Retinal pigment epithelial cell (primary cell): Measurements from ENCODE around the gene C5orf58.
"Not testable (repeated sequence)": the region's sequence is repeated elsewhere in the genome, so short reads cannot be mapped to it uniquely, and the experiment has no call there.

ENCODE experiments used
- DNase-seq: peaks from one replicate; pipeline ENCODE4 v3.0.0-alpha.2; 2010; ENCODE audit warnings: low read depth
- H3K4me3 ChIP-seq: 2 replicates; pipeline ENCODE4 v1.5.1; 2011; ENCODE audit warnings: mild to moderate bottlenecking, low read length, control low read depth, moderate library complexity
- CTCF ChIP-seq: conservative IDR thresholded peaks from 2 replicates; pipeline ENCODE4 v1.5.1; 2011; ENCODE audit warnings: low read depth, low read length, control low read depth, inconsistent platforms

The C5orf58 gene

DNA sequence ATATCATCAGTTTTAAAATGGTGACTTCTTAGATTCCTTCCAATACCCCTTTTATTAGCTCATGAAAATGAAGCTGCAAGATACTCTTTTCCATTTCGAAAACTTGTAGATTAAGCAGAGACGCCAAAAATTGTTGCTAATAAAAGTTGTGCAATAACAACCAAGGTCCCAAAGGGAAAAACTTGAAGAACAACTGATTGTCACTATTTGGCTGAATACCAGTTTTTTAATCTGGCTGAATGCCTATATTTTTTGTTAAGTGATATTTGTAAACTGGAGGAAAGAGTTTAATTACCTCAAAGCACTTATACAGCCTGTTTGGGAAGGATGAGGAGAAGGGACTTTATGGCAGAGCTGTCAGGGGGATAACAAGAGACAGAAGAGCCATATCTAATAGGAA, 14.6 kb downstream of the C5orf58 start:
- no peak for DNase-seq
- no peak for TF ChIP-seq CTCF
- H3K4me3 ChIP-seq = no peak overlapping the region

DNA sequence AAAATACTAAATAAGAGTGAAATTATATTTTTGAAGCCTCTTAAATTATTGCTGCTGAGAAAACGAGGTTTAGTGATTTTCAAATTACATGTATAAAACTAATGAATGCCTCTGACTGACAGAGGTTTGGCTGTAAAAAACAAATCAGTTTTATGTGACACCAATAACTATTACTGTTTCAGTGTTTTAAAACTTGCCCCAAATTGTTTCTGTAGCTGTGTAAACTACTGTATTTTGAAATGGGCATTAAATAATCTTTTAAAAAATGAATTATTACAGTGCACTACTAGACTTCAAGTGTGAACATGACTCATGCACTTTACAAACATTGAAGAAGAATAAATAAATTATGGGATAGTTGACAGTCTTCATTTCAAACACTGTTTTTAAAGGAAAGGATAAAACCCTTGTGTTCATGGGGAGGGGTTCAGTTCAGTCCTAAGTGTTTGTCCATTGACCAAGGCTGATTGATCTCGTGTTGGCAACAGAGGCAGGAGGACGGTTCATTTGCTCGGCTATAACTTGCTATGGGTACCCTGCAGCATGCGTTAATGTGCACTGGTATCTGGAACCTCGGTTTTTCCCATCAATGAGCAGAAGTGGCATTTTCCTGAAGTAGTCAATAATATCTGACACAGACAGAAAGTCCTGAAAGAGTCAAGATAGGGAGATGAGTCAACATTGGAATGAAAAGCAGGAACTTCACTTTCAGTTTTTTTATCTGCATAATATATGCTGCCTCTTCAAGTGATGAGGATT, 15.6 kb downstream of the C5orf58 start:
- no peak overlapping the region for H3K4me3 ChIP-seq
- no peak for DNase-seq
- TF ChIP-seq CTCF = no peak

- H3K4me3 ChIP-seq, DNase-seq: not testable (repeated sequence)
Observed at GRCh38 chr5:170248931-170249227, 16.1 kb downstream of the C5orf58 start.

DNA sequence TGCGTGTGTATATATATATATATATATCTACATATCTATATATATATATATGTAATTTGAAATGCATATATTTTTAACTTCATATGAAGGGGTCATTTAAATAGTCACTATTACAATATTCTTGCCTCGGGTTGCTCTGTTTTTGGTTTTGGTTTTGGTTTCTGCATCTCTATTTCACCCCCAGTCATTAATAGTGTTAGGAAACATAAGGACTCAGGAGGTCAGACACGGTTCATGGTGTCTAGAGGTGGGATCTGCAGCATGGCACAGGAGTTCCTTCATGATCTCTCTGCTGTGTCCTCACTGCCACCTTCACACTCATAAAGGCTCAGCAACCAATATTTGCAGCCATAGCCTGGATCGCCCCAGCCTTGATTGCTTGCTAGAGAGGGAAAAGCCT, 16.6 kb downstream of the C5orf58 start:
- H3K4me3 ChIP-seq = no peak overlapping the region
- TF ChIP-seq CTCF = no peak
- DNase-seq = no peak

- H3K4me3 ChIP-seq = no peak overlapping the region
- no peak for DNase-seq
- no peak for TF ChIP-seq CTCF
Observed at GRCh38 chr5:170250810-170251317, 18.1 kb downstream of the C5orf58 start.

- H3K4me3 ChIP-seq = no peak overlapping the region
- DNase-seq = no peak
- no peak for TF ChIP-seq CTCF
Observed at GRCh38 chr5:170251462-170251861, 18.7 kb downstream of the C5orf58 start.

DNA sequence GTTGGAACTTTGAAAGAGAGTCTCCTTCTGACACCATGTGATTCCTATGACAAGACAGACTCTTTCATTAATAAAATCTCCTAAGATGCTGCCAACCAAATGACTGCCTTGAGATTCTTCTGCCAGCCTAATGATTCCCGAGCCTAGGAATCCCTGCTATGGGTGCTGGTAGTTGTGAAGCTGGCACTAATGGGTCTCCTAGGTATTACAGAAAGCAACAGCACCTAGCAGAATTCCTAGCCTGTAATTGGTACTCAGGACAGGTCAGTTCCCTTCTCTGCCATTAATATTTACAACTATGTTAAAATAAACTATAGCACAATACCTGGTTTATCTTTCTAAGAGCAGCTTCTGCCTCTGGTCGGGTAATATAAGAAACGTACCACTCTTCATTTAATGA, 19.3 kb downstream of the C5orf58 start:
- TF ChIP-seq CTCF = no peak
- DNase-seq = no peak
- H3K4me3 ChIP-seq = no peak overlapping the region
